HG03095 (cell line): ENCODE measurements around the gene POR.
A peak's percentile ranks its signal among the peaks of the same experiment; 100 is the strongest.
"Not testable (repeated sequence)": the region's sequence is repeated elsewhere in the genome, so short reads cannot be mapped to it uniquely, and the experiment has no call there.

ENCODE experiments used
- ATAC-seq: cut with Tn5 transposase; IDR thresholded peaks from one replicate; pipeline ENCODE4 v1.9.1; 2021; ENCODE audit warnings: moderate library complexity; ENCODE audit not compliant: unreplicated experiment

The POR gene

GRCh38 chr7:75914655-75915415 is at the start of gene POR:
Gene POR, plus strand, starts transcription at chr7:75915155. Its CDS starts 38,847 bp downstream, at chr7:75954002.
- peak; percentile 91 for ATAC-seq

GRCh38 chr7:75866114-75866488 is 48.9 kb upstream of the POR start:
- ATAC-seq, result no peak

- no peak for ATAC-seq
These were observed 48.2 kb upstream of the POR start for GRCh38 chr7:75866489-75867389.

- no peak for ATAC-seq
These were observed 47.6 kb upstream of the POR start for GRCh38 chr7:75867390-75867717.

GRCh38 chr7:75868153-75868552 is 46.8 kb upstream of the POR start:
- ATAC-seq, result no peak

- no peak for ATAC-seq
These were observed 45.1 kb upstream of the POR start for GRCh38 chr7:75869776-75870379.

- no peak for ATAC-seq
These were observed 44.3 kb upstream of the POR start for GRCh38 chr7:75870557-75871161.

GRCh38 chr7:75872073-75872782 is 42.7 kb upstream of the POR start:
- no peak for ATAC-seq

- not testable (repeated sequence) for ATAC-seq
These were observed 40.8 kb upstream of the POR start for GRCh38 chr7:75874180-75874579.

GRCh38 chr7:75875113-75876080 is 39.6 kb upstream of the POR start:
- no peak for ATAC-seq

GRCh38 chr7:75876126-75876881 is 38.7 kb upstream of the POR start:
- ATAC-seq, result no peak

GRCh38 chr7:75878312-75878768 is 36.6 kb upstream of the POR start:
- ATAC-seq, result peak; percentile 24

GRCh38 chr7:75878769-75879611 is 36.0 kb upstream of the POR start, which contains the start of gene RHBDD2:
Gene RHBDD2, plus strand, starts transcription at chr7:75879034. Its CDS starts 49 bp downstream, at chr7:75879083.
- ATAC-seq, result peak; percentile 83

- no peak for ATAC-seq
These were observed 35.2 kb upstream of the POR start for GRCh38 chr7:75879771-75880184.

- ATAC-seq, result no peak
These were observed 34.7 kb upstream of the POR start for GRCh38 chr7:75880242-75880641.

- ATAC-seq, result no peak
These were observed 33.4 kb upstream of the POR start for GRCh38 chr7:75881436-75882095.

- not testable (repeated sequence) for ATAC-seq
These were observed 31.6 kb upstream of the POR start for GRCh38 chr7:75883265-75883824.
